DOHH2 (cell line): ENCODE measurements around the gene STK36.
A peak's percentile ranks its signal among the peaks of the same experiment; 100 is the strongest.

Source experiments
- H3F3A ChIP-seq: fragments of 200-600 bp; sonication (generic), shearing (Covaris generic); 2 replicates; pipeline ENCODE4 v1.6.0; 2016; ENCODE audit warnings: antibody characterized with exemption, mild to moderate bottlenecking; ENCODE audit not compliant: control insufficient read depth, insufficient read depth
- H3K27ac ChIP-seq: fragments of 200-600 bp; sonication (generic); 2 replicates; pipeline ENCODE4 v1.5.1; 2014; ENCODE audit warnings: low read depth, mild to moderate bottlenecking, low read length, moderate library complexity
- H3K27me3 ChIP-seq: fragments of 200-600 bp; sonication (generic); 2 replicates; pipeline ENCODE4 v1.6.1; 2014; ENCODE audit warnings: mild to moderate bottlenecking, low read length, mixed read lengths; ENCODE audit not compliant: control insufficient read depth
- H3K36me3 ChIP-seq: fragments of 200-600 bp; sonication (generic); 2 replicates; pipeline ENCODE4 v1.6.1; 2014; ENCODE audit warnings: mild to moderate bottlenecking, low read length, moderate library complexity, mixed read lengths; ENCODE audit not compliant: control insufficient read depth
- H3K4me1 ChIP-seq: fragments of 200-600 bp; sonication (generic); 2 replicates; pipeline ENCODE4 v1.6.1; 2014; ENCODE audit warnings: mild to moderate bottlenecking, low read length, mixed read lengths; ENCODE audit not compliant: control insufficient read depth
- H3K4me2 ChIP-seq: fragments of 200-600 bp; sonication (generic); 2 replicates; pipeline ENCODE4 v1.6.0; 2014; ENCODE audit warnings: mild to moderate bottlenecking, low read length, moderate library complexity
- H3K4me3 ChIP-seq: fragments of 200-600 bp; sonication (generic); 2 replicates; pipeline ENCODE4 v1.5.1; 2014; ENCODE audit warnings: mild to moderate bottlenecking, low read length, mixed read lengths
- H3K79me2 ChIP-seq: fragments of 200-600 bp; sonication (generic); 2 replicates; pipeline ENCODE4 v1.6.1; 2014; ENCODE audit warnings: mild to moderate bottlenecking, low read length, mixed read lengths; ENCODE audit not compliant: control insufficient read depth
- H3K9me2 ChIP-seq: fragments of 200-600 bp; sonication (generic); replicated peaks from 2 replicates; pipeline ENCODE4 v1.6.1; 2014; ENCODE audit warnings: mild to moderate bottlenecking, low read length, mixed read lengths; ENCODE audit not compliant: control insufficient read depth
- H3K9me3 ChIP-seq: fragments of 200-600 bp; sonication (generic); 2 replicates; pipeline ENCODE4 v1.6.1; 2014; ENCODE audit warnings: antibody characterized with exemption, low read length, mixed read lengths; ENCODE audit not compliant: control insufficient read depth, insufficient read depth
- H4K20me1 ChIP-seq: fragments of 200-600 bp; sonication (generic); 2 replicates; pipeline ENCODE4 v1.6.0; 2014; ENCODE audit warnings: low read depth, mild to moderate bottlenecking, antibody characterized with exemption, low read length, moderate library complexity; ENCODE audit not compliant: control insufficient read depth, insufficient read depth
- EZH2phosphoT487 ChIP-seq: fragments of 200-600 bp; sonication (generic); IDR thresholded peaks from 2 replicates; pipeline ENCODE4 v1.6.1; 2017; ENCODE audit warnings: borderline replicate concordance, mild to moderate bottlenecking, antibody characterized with exemption, low read length, moderate library complexity, mixed read lengths
- TF ChIP-seq, protein P1 (sequence below): fragments of 200-600 bp; sonication (generic); IDR thresholded peaks from one replicate; pipeline ENCODE4 v1.5.1; 2014; ENCODE audit warnings: antibody characterized with exemption, mild to moderate bottlenecking, low read depth, low read length; ENCODE audit not compliant: poor library complexity, severe bottlenecking

STK36 gene

DNA sequence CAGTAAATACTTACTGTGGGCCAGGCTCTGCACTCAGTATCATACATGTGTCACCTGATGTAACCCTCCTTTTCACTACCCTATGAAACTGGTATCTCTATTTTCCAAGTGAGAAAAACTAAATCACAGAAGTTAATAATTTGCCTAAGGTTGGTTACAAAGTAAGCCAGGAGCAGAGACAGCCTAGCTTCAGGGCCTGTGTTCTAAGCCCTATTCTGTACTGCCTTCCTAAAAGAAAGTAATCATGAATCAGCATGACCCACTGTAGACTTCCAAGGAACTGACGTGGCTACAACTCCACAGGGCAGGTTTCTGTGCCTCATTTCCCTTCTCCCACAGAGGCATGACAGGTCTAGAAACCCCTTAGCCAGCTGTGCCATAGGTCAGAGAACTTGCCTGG lies 26.8 kb upstream of the STK36 start:
- Histone ChIP-seq H3K4me2 (no peak overlapping the region), H3F3A (no peaks in the 10 kb centered on the region; the same call in 1 of the 2 replicates), H3K9me3 (no peaks in the 10 kb centered on the region), H3K36me3 (peaks cover 92% of the 10 kb centered on the region), H4K20me1 (peaks cover 9% of the 10 kb centered on the region; the same call in 1 of the 2 replicates), H3K4me3 (no peak overlapping the region), H3K4me1 (no peaks in the 10 kb centered on the region), H3K27ac (no peak overlapping the region), H3K79me2 (peaks cover 20% of the 10 kb centered on the region), H3K9me2 (no peaks in the 10 kb centered on the region), H3K27me3 (no peaks in the 10 kb centered on the region)
- no peak for TF ChIP-seq EZH2phosphoT487
- TF ChIP-seq, protein P1, sequence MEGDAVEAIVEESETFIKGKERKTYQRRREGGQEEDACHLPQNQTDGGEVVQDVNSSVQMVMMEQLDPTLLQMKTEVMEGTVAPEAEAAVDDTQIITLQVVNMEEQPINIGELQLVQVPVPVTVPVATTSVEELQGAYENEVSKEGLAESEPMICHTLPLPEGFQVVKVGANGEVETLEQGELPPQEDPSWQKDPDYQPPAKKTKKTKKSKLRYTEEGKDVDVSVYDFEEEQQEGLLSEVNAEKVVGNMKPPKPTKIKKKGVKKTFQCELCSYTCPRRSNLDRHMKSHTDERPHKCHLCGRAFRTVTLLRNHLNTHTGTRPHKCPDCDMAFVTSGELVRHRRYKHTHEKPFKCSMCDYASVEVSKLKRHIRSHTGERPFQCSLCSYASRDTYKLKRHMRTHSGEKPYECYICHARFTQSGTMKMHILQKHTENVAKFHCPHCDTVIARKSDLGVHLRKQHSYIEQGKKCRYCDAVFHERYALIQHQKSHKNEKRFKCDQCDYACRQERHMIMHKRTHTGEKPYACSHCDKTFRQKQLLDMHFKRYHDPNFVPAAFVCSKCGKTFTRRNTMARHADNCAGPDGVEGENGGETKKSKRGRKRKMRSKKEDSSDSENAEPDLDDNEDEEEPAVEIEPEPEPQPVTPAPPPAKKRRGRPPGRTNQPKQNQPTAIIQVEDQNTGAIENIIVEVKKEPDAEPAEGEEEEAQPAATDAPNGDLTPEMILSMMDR, result no peak

DNA sequence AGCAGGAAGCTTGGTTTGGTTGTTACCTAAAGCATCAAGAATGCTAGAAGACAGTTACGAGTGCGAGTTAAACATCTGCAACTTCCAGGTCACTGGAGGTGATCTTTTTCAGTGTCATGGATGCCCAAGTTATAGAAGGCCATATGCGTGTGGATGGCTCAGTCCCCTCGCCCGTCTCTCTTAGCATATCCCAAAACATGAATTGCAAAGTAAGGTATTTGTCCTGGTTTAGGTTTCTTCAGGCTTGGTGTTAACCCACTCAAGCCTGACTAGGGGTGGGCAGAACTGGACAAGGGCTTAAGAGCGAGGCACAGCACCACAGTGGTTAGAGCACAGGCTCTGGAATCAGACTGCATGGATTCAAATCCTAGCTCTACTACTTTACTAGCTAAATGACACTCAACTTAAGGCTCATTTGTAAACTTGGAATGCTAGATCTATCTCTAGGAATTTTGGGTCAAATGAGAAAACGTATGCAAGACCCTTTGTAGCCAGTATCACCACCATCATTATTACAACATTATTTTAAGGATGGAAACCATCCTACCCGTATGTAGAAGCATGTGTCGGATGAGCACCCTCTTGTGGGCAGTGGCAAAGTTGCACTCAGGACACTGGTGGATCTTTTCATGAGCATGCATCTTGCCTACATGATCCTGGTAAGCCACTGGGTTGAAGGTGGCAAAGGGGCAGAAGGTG lies 23.6 kb upstream of the STK36 start:
- peaks cover 9% of the 10 kb centered on the region; the same call in 1 of the 2 replicates for H4K20me1 ChIP-seq
- H3K4me3 ChIP-seq, result no peak overlapping the region
- H3F3A ChIP-seq, result peaks cover 2% of the 10 kb centered on the region
- H3K9me3 ChIP-seq, result no peaks in the 10 kb centered on the region
- H3K4me2 ChIP-seq, result no peak overlapping the region
- H3K79me2 ChIP-seq, result peaks cover 20% of the 10 kb centered on the region
- no peak for TF ChIP-seq EZH2phosphoT487
- TF ChIP-seq, protein P1, result peak; percentile 93
- no peak overlapping the region for H3K27ac ChIP-seq
- no peaks in the 10 kb centered on the region for H3K4me1 ChIP-seq
- no peaks in the 10 kb centered on the region for H3K27me3 ChIP-seq
- peaks cover 91% of the 10 kb centered on the region for H3K36me3 ChIP-seq
- no peaks in the 10 kb centered on the region for H3K9me2 ChIP-seq

DNA sequence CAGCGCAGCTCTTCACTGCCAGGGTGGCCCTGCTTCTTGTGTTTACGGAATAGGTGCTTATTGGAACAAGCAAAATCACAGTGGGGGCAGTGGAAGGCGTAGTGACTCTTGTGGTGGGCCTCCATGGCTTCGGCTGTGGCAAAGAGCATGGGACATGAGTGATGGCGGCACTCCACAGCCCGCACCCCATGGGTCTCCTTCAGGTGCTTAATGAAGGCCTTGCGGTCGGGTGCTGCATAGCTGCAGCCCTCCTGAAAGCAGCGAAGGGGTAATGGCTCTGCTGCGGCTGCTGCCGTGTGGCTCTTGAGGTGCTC lies 23.1 kb upstream of the STK36 start:
- no peaks in the 10 kb centered on the region for H3K27me3 ChIP-seq
- H3K4me2 ChIP-seq, result no peak overlapping the region
- no peaks in the 10 kb centered on the region for H3K9me2 ChIP-seq
- H3K9me3 ChIP-seq, result no peaks in the 10 kb centered on the region
- TF ChIP-seq, protein P1, result peak; percentile 35
- TF ChIP-seq EZH2phosphoT487, result no peak
- H3K4me3 ChIP-seq, result no peak overlapping the region
- H3K79me2 ChIP-seq, result peaks cover 20% of the 10 kb centered on the region
- H4K20me1 ChIP-seq, result peaks cover 9% of the 10 kb centered on the region; the same call in 1 of the 2 replicates
- no peak overlapping the region for H3K27ac ChIP-seq
- H3F3A ChIP-seq, result peaks cover 2% of the 10 kb centered on the region
- H3K4me1 ChIP-seq, result no peaks in the 10 kb centered on the region
- peaks cover 91% of the 10 kb centered on the region for H3K36me3 ChIP-seq
